SK-N-MC (cell line): ENCODE measurements around the gene DCLK1.

Experiments used
- DNase-seq: peaks from one replicate; pipeline ENCODE4 v3.0.0-alpha.2; 2011; ENCODE audit warnings: low read depth, low spot score
- H3K27ac ChIP-seq: fragments of 200-600 bp; sonication (generic); 2 replicates; pipeline ENCODE4 v1.5.1; 2016; ENCODE audit warnings: mixed run types
- H3K36me3 ChIP-seq: fragments of 200-600 bp; sonication (generic); 2 replicates; pipeline ENCODE4 v1.6.1; 2017; ENCODE audit warnings: antibody characterized with exemption, low read length, mixed read lengths; ENCODE audit not compliant: insufficient read depth
- H3K4me3 ChIP-seq: fragments of 200-600 bp; sonication (generic); 2 replicates; pipeline ENCODE4 v1.5.1; 2016
- H3K9ac ChIP-seq: fragments of 200-600 bp; sonication (generic); 2 replicates; pipeline ENCODE4 v1.8.0; 2017; ENCODE audit warnings: mixed run types, mixed read lengths; ENCODE audit not compliant: insufficient read length
- H3K9me3 ChIP-seq: fragments of 200-600 bp; sonication (generic); 2 replicates; pipeline ENCODE4 v1.6.1; 2017; ENCODE audit warnings: low read depth, mild to moderate bottlenecking, antibody characterized with exemption, low read length, moderate library complexity, mixed read lengths
- EZH2 ChIP-seq: fragments of 200-600 bp; sonication (generic); IDR thresholded peaks from one replicate; pipeline ENCODE4 v1.6.1; 2017; ENCODE audit warnings: antibody characterized with exemption
- FOXP2 ChIP-seq: optimal IDR thresholded peaks from 2 replicates; pipeline ENCODE3; 2011; ENCODE audit warnings: mild to moderate bottlenecking, moderate library complexity; ENCODE audit not compliant: insufficient read depth; ENCODE audit errors: extremely low read length, control extremely low read depth
- POLR2AphosphoS5 ChIP-seq: IDR thresholded peaks from 2 replicates; pipeline ENCODE4 v1.6.1; 2012; ENCODE audit warnings: mild to moderate bottlenecking, low read depth, low read length, borderline replicate concordance

DCLK1 gene

GRCh38 chr13:35903075-35903474, 228.1 kb downstream of the DCLK1 start:
- Histone ChIP-seq H3K4me3 (no peak overlapping the region), H3K9ac (no peak overlapping the region), H3K9me3 (no peaks in the 10 kb centered on the region), H3K36me3 (no peaks in the 10 kb centered on the region), H3K27ac (no peak overlapping the region)
- TF ChIP-seq FOXP2: no peak
- TF ChIP-seq EZH2: no peak
- TF ChIP-seq POLR2AphosphoS5: no peak
- DNase-seq: no peak

GRCh38 chr13:35898041-35898440, 233.1 kb downstream of the DCLK1 start:
- no peak overlapping the region for H3K9ac ChIP-seq
- DNase-seq: no peak
- no peaks in the 10 kb centered on the region for H3K9me3 ChIP-seq
- no peak overlapping the region for H3K27ac ChIP-seq
- no peak for TF ChIP-seq EZH2
- H3K4me3 ChIP-seq: no peak overlapping the region
- H3K36me3 ChIP-seq: no peaks in the 10 kb centered on the region

GRCh38 chr13:35894636-35895035, 236.5 kb downstream of the DCLK1 start:
- no peak for DNase-seq
- no peak overlapping the region for H3K4me3 ChIP-seq
- H3K27ac ChIP-seq: no peak overlapping the region
- H3K9me3 ChIP-seq: no peaks in the 10 kb centered on the region
- H3K36me3 ChIP-seq: no peaks in the 10 kb centered on the region
- no peak overlapping the region for H3K9ac ChIP-seq
- TF ChIP-seq EZH2 (no peak), FOXP2 (no peak), POLR2AphosphoS5 (no peak)

GRCh38 chr13:35892837-35893814, 238.1 kb downstream of the DCLK1 start:
- Histone ChIP-seq H3K9ac (no peak overlapping the region), H3K4me3 (no peak overlapping the region), H3K36me3 (no peaks in the 10 kb centered on the region), H3K9me3 (no peaks in the 10 kb centered on the region), H3K27ac (no peak overlapping the region)
- no peak for DNase-seq
- TF ChIP-seq FOXP2 (no peak), POLR2AphosphoS5 (no peak), EZH2 (no peak)

GRCh38 chr13:35891507-35892441, 239.4 kb downstream of the DCLK1 start:
- Histone ChIP-seq H3K36me3 (no peaks in the 10 kb centered on the region), H3K4me3 (no peak overlapping the region), H3K9me3 (no peaks in the 10 kb centered on the region), H3K9ac (no peak overlapping the region), H3K27ac (no peak overlapping the region)
- DNase-seq: no peak
- TF ChIP-seq FOXP2 (no peak), POLR2AphosphoS5 (no peak), EZH2 (no peak)

- Histone ChIP-seq H3K9me3 (no peaks in the 10 kb centered on the region), H3K9ac (no peak overlapping the region), H3K36me3 (no peaks in the 10 kb centered on the region), H3K4me3 (no peak overlapping the region), H3K27ac (no peak overlapping the region)
- TF ChIP-seq FOXP2: no peak
- no peak for DNase-seq
Measured at GRCh38 chr13:35889560-35889959, 241.6 kb downstream of the DCLK1 start.

GRCh38 chr13:35888981-35889380, 242.2 kb downstream of the DCLK1 start:
- no peak for DNase-seq
- Histone ChIP-seq H3K27ac (no peak overlapping the region), H3K36me3 (no peaks in the 10 kb centered on the region), H3K4me3 (no peak overlapping the region), H3K9me3 (no peaks in the 10 kb centered on the region), H3K9ac (no peak overlapping the region)
- TF ChIP-seq FOXP2: no peak
- no peak for TF ChIP-seq POLR2AphosphoS5
- TF ChIP-seq EZH2: no peak

GRCh38 chr13:35888457-35888883, 242.7 kb downstream of the DCLK1 start:
- Histone ChIP-seq H3K4me3 (no peak overlapping the region), H3K9ac (no peak overlapping the region), H3K9me3 (no peaks in the 10 kb centered on the region), H3K36me3 (no peaks in the 10 kb centered on the region), H3K27ac (no peak overlapping the region)
- no peak for TF ChIP-seq EZH2
- no peak for TF ChIP-seq POLR2AphosphoS5
- no peak for TF ChIP-seq FOXP2
- no peak for DNase-seq
